BE2C (cell line): Measurements from ENCODE around the gene ATP7B.

Source experiments
- DNase-seq: peaks from one replicate; pipeline ENCODE4 v3.0.0-alpha.2; 2020
- H3K27me3 ChIP-seq: fragments of 250-450 bp; sonication (Bioruptor Pico); 2 replicates; pipeline ENCODE4 v1.5.1; 2020; ENCODE audit warnings: mild to moderate bottlenecking
- H3K36me3 ChIP-seq: fragments of 250-450 bp; sonication (Bioruptor Pico); 2 replicates; pipeline ENCODE4 v1.5.1; 2020; ENCODE audit warnings: mild to moderate bottlenecking
- H3K4me1 ChIP-seq: fragments of 250-450 bp; sonication (Bioruptor Pico); 2 replicates; pipeline ENCODE4 v1.5.1; 2020
- H3K4me3 ChIP-seq: 2 replicates; pipeline ENCODE4 v1.5.1; 2011; ENCODE audit warnings: low read depth, low read length
- H3K9me3 ChIP-seq: fragments of 250-450 bp; sonication (Bioruptor Pico); 2 replicates; pipeline ENCODE4 v1.5.1; 2020
- TF ChIP-seq, protein P1 (sequence below): IDR thresholded peaks from 2 replicates; pipeline ENCODE4 v1.5.1; 2012; ENCODE audit warnings: mild to moderate bottlenecking, low read depth, low read length

Gene ATP7B

DNA sequence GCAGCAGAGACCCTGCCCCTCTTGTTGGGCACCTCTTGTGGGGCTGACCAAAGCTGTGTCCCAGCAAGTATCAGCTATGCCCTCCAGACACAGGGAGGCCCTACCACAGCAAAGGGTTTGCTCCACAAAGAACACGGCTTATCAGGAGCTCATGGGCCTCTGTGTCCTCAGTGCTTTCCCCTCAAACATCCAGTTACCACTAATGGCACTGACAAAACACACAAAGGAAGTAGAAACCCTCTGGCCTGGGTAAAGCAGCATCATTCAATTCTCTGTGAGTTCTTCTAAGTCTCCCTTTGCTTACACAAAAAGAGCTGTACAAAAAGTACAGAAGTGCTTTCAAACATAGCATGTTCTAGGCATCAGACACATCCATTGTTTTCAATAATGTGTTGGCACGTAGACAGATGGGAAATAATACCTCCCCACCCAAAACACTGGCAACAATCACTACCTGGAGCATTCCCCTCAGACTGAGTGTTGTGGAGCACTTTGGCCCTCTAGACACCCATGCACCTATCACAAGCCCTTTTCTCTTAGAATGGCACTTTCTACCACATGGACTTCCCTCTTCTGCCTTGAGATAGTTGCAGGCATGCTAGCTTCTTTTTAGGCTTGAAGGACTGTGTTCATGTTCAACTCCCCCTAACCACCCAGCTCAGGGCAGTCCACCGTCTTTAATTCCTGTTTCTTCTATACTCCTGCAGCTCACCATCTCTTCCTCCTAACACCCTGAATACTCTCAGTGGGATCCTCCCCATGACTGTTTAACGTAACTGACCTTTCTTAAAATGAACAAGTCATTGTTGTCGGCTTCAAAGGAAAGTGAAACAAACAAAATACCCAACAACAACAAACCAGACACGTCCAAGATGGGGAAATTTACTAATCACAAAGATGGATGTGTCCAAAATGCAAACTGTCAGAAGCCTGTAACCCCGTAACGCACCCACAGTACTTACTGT, 43.5 kb downstream of the ATP7B start:
- no peak for DNase-seq
- Histone ChIP-seq H3K9me3 (no peaks in the 10 kb centered on the region), H3K4me3 (no peak overlapping the region), H3K27me3 (no peaks in the 10 kb centered on the region), H3K4me1 (no peaks in the 10 kb centered on the region), H3K36me3 (no peaks in the 10 kb centered on the region)
- TF ChIP-seq, protein P1, sequence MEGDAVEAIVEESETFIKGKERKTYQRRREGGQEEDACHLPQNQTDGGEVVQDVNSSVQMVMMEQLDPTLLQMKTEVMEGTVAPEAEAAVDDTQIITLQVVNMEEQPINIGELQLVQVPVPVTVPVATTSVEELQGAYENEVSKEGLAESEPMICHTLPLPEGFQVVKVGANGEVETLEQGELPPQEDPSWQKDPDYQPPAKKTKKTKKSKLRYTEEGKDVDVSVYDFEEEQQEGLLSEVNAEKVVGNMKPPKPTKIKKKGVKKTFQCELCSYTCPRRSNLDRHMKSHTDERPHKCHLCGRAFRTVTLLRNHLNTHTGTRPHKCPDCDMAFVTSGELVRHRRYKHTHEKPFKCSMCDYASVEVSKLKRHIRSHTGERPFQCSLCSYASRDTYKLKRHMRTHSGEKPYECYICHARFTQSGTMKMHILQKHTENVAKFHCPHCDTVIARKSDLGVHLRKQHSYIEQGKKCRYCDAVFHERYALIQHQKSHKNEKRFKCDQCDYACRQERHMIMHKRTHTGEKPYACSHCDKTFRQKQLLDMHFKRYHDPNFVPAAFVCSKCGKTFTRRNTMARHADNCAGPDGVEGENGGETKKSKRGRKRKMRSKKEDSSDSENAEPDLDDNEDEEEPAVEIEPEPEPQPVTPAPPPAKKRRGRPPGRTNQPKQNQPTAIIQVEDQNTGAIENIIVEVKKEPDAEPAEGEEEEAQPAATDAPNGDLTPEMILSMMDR: no peak

- Histone ChIP-seq H3K36me3 (no peaks in the 10 kb centered on the region), H3K4me1 (no peaks in the 10 kb centered on the region), H3K9me3 (no peaks in the 10 kb centered on the region; the same call in 1 of the 2 replicates), H3K4me3 (no peak overlapping the region), H3K27me3 (no peaks in the 10 kb centered on the region)
- TF ChIP-seq, protein P1: no peak
- no peak for DNase-seq
Measured at GRCh38 chr13:51966186-51966585, 45.1 kb downstream of the ATP7B start.

DNA sequence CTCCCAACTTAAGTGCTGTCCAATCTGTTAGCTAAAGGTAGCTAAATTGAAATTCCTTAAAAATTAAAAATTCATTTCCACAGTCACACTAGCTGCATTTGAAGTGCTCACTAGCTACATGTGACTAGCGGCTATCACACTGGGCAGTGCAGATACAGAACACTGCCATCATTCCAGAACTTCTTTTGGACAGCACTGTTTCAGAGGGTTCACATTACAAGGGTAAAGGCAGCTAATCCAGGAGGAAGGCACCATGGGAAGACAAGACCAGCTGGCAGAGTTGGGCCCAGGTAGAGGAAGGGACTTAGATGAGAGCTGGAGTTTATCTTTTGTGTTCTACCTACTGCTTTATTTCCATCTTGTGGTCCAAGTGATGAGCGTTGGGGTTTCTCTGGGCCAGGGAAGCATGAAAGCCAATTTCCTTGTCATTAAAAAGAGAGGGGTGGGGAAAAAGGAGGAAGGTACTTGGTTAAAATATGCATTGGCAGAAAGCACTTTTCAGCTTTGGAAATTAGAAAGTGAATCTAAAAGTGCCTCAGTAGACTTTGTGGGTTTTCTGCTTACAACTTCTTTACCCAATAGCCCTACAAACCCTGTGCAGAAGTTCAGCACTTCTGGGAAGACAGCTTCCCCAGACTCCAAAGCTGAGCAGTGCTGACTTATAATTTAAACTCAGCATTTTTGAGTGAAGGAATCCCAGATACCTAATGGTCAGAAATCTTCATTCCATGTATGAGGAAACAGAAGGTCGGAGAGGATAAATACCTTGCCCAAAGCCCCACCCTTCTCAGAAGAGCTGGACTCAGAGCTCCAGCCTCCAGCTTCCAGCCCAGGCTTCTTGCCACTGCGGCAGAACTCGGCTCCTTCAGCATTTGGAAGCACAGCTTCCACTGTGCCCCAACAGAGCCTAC, 49.5 kb downstream of the ATP7B start:
- Histone ChIP-seq H3K9me3 (no peaks in the 10 kb centered on the region; the same call in 1 of the 2 replicates), H3K36me3 (no peaks in the 10 kb centered on the region), H3K27me3 (no peaks in the 10 kb centered on the region), H3K4me3 (no peak overlapping the region), H3K4me1 (no peaks in the 10 kb centered on the region)
- TF ChIP-seq, protein P1: no peak
- DNase-seq: no peak

DNA sequence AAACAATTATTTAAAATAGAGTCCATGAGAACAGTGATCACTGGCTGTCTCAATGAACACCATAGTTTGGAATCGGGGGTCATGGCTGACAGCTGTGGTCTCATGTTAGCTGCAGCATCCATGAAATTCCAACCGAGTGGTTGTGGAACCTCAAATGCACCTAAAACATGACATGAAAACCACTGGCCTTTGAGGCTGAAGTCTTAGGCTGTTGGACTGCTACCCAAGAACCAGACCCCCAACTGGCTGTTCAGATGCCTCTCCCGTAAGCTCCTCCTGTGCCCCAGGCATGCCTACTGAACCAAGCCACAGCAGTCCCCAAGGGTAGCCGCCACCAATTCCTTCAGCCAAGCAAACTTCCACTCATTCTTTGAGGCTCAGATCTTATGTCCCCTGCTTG, 50.5 kb downstream of the ATP7B start:
- TF ChIP-seq, protein P1: no peak
- no peak for DNase-seq
- Histone ChIP-seq H3K9me3 (no peaks in the 10 kb centered on the region; the same call in 1 of the 2 replicates), H3K4me1 (no peaks in the 10 kb centered on the region), H3K4me3 (no peak overlapping the region), H3K27me3 (no peaks in the 10 kb centered on the region), H3K36me3 (no peaks in the 10 kb centered on the region)

DNA sequence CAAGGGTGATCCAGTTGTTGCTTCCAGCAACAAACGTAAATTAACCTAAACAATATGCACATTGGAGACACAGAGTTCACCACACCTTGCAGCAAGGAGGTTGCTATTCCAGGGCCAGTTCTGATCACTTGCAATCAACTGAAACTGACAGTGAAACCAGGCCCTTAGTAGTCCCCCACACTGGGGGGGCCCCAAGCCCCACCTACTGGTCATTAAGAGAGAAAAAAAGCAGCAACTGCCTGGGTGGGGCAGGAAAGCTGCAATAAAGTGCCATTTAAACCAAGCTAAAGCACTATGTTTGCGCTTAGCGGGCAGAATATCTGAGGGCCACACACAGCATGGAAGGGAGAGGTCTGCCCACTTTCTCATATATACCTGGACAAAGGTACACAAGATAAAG, 51.5 kb downstream of the ATP7B start:
- Histone ChIP-seq H3K9me3 (no peaks in the 10 kb centered on the region; the same call in 1 of the 2 replicates), H3K27me3 (no peaks in the 10 kb centered on the region), H3K4me1 (no peaks in the 10 kb centered on the region), H3K36me3 (no peaks in the 10 kb centered on the region), H3K4me3 (no peak overlapping the region)
- TF ChIP-seq, protein P1: no peak
- DNase-seq: no peak
